Duodenal mucosa (tissue), 2 donors: ENCODE results near the gene COL8A1.
A peak's percentile ranks its signal among the peaks of the same experiment; 100 is the strongest.

Experiments used
- H3K27ac ChIP-seq: one replicate; pipeline ENCODE4 v1.7.0; 2013; ENCODE audit warnings: low read depth, low read length
- H3K27me3 ChIP-seq, 2 donors: one replicate each; pipeline ENCODE4 v1.7.0; 2013; ENCODE audit warnings: low read length in 2 of 2, control low read depth in 1 of 2; ENCODE audit not compliant: insufficient read depth in 2 of 2, control insufficient read depth in 1 of 2
- H3K36me3 ChIP-seq, 2 donors: one replicate each; pipeline ENCODE4 v1.7.0; 2013; ENCODE audit warnings: low read length in 2 of 2, control low read depth in 1 of 2; ENCODE audit not compliant: insufficient read depth in 2 of 2, control insufficient read depth in 1 of 2
- H3K4me1 ChIP-seq, 2 donors: one replicate each; pipeline ENCODE4 v1.7.0; 2013; ENCODE audit warnings: low read length in 2 of 2, control low read depth in 1 of 2; ENCODE audit not compliant: insufficient read depth in 2 of 2, control insufficient read depth in 1 of 2
- H3K4me3 ChIP-seq, 2 donors: one replicate each; pipeline ENCODE4 v1.7.0; 2013; ENCODE audit warnings: low read length in 2 of 2, low read depth in 1 of 2
- H3K9ac ChIP-seq, 2 donors: one replicate each; pipeline ENCODE4 v1.7.0; 2013; ENCODE audit warnings: low read length in 2 of 2, low read depth in 1 of 2
- H3K9me3 ChIP-seq, 2 donors: one replicate each; pipeline ENCODE4 v1.7.0; 2013; ENCODE audit warnings: low read length in 2 of 2, control low read depth in 1 of 2; ENCODE audit not compliant: control insufficient read depth in 1 of 2

The COL8A1 gene

GRCh38 chr3:99809565-99809964 is 171.2 kb downstream of the COL8A1 start:
- Histone ChIP-seq H3K27ac (no peak overlapping the region), H3K4me3 (no peak overlapping the region), H3K9me3 (peaks cover 9 to 13% of the 10 kb centered on the region in 2 donors), H3K36me3 (no peaks in the 10 kb centered on the region), H3K4me1 (no peaks in the 10 kb centered on the region), H3K27me3 (no peaks in the 10 kb centered on the region), H3K9ac (no peak overlapping the region)

- no peaks in the 10 kb centered on the region for H3K36me3 ChIP-seq
- no peak overlapping the region for H3K9ac ChIP-seq
- no peaks in the 10 kb centered on the region for H3K27me3 ChIP-seq
- H3K4me3 ChIP-seq = no peak overlapping the region
- peaks cover 2 to 4% of the 10 kb centered on the region in 2 donors for H3K9me3 ChIP-seq
- H3K27ac ChIP-seq = no peak overlapping the region
- no peaks in the 10 kb centered on the region for H3K4me1 ChIP-seq
Measured at GRCh38 chr3:99810403-99810802, 172.0 kb downstream of the COL8A1 start.

- Histone ChIP-seq H3K4me3 (peak overlapping the region; percentile 80 to 99), H3K27ac (no peak overlapping the region), H3K4me1 (peaks cover 13 to 16% of the 10 kb centered on the region in 2 donors), H3K27me3 (no peaks in the 10 kb centered on the region), H3K9me3 (no peaks in the 10 kb centered on the region), H3K36me3 (no peaks in the 10 kb centered on the region), H3K9ac (peak overlapping the region; percentile 70 to 91)
Measured at GRCh38 chr3:99817047-99817436, 178.6 kb downstream of the COL8A1 start.

GRCh38 chr3:99817437-99818240 is 179.2 kb downstream of the COL8A1 start, which contains the start of gene CMSS1:
Gene CMSS1 (plus strand): TSS chr3:99817862.
- no peaks in the 10 kb centered on the region for H3K9me3 ChIP-seq
- peak within 1 kb of the TSS; percentile 73 for H3K27ac ChIP-seq
- peak within 1 kb of the TSS; percentile 80 to 99 for H3K4me3 ChIP-seq
- H3K27me3 ChIP-seq = no peaks in the 10 kb centered on the region
- H3K9ac ChIP-seq = peak within 1 kb of the TSS; percentile 70 to 91
- H3K36me3 ChIP-seq = no peaks in the 10 kb centered on the region
- H3K4me1 ChIP-seq = peaks cover 13 to 16% of the 10 kb centered on the region in 2 donors

- no peak overlapping the region for H3K4me3 ChIP-seq
- H3K27ac ChIP-seq = no peak overlapping the region
- no peaks in the 10 kb centered on the region for H3K27me3 ChIP-seq
- no peaks in the 10 kb centered on the region for H3K9me3 ChIP-seq
- H3K36me3 ChIP-seq = no peaks in the 10 kb centered on the region
- no peak overlapping the region for H3K9ac ChIP-seq
- H3K4me1 ChIP-seq = peaks cover 13 to 16% of the 10 kb centered on the region in 2 donors
Measured at GRCh38 chr3:99818818-99819217, 180.4 kb downstream of the COL8A1 start.

GRCh38 chr3:99823723-99824711 is 185.6 kb downstream of the COL8A1 start:
- no peak overlapping the region for H3K27ac ChIP-seq
- no peaks in the 10 kb centered on the region for H3K36me3 ChIP-seq
- H3K27me3 ChIP-seq = no peaks in the 10 kb centered on the region
- H3K4me3 ChIP-seq = no peak overlapping the region
- H3K9ac ChIP-seq = no peak overlapping the region
- peaks cover 0 to under 1% of the 10 kb centered on the region in 2 donors for H3K4me1 ChIP-seq
- no peaks in the 10 kb centered on the region for H3K9me3 ChIP-seq

- Histone ChIP-seq H3K4me3 (no peak overlapping the region), H3K4me1 (no peaks in the 10 kb centered on the region), H3K9me3 (no peaks in the 10 kb centered on the region), H3K36me3 (no peaks in the 10 kb centered on the region), H3K9ac (no peak overlapping the region), H3K27me3 (no peaks in the 10 kb centered on the region), H3K27ac (no peak overlapping the region)
Measured at GRCh38 chr3:99825004-99825640, 186.7 kb downstream of the COL8A1 start.

- H3K27ac ChIP-seq = no peak overlapping the region
- H3K4me1 ChIP-seq = no peaks in the 10 kb centered on the region
- no peaks in the 10 kb centered on the region for H3K36me3 ChIP-seq
- no peaks in the 10 kb centered on the region for H3K27me3 ChIP-seq
- H3K9ac ChIP-seq = no peak overlapping the region
- H3K4me3 ChIP-seq = no peak overlapping the region
- no peaks in the 10 kb centered on the region for H3K9me3 ChIP-seq
Measured at GRCh38 chr3:99829844-99830243, 191.4 kb downstream of the COL8A1 start.

GRCh38 chr3:99833617-99834205 is 195.3 kb downstream of the COL8A1 start:
- Histone ChIP-seq H3K27me3 (no peaks in the 10 kb centered on the region), H3K9ac (no peak overlapping the region), H3K36me3 (no peaks in the 10 kb centered on the region), H3K27ac (no peak overlapping the region), H3K9me3 (no peaks in the 10 kb centered on the region), H3K4me3 (no peak overlapping the region), H3K4me1 (peaks cover 6 to 12% of the 10 kb centered on the region in 2 donors)
